HG02852 (cell line): ENCODE data around the gene TTC38.
A peak's percentile ranks its signal among the peaks of the same experiment; 100 is the strongest.
"Not testable (repeated sequence)": the region's sequence is repeated elsewhere in the genome, so short reads cannot be mapped to it uniquely, and the experiment has no call there.

Experiments
- ATAC-seq: cut with Tn5 transposase; IDR thresholded peaks from one replicate; pipeline ENCODE4 v1.9.1; 2021; ENCODE audit warnings: mild to moderate bottlenecking, moderate library complexity; ENCODE audit not compliant: unreplicated experiment

The TTC38 gene

DNA sequence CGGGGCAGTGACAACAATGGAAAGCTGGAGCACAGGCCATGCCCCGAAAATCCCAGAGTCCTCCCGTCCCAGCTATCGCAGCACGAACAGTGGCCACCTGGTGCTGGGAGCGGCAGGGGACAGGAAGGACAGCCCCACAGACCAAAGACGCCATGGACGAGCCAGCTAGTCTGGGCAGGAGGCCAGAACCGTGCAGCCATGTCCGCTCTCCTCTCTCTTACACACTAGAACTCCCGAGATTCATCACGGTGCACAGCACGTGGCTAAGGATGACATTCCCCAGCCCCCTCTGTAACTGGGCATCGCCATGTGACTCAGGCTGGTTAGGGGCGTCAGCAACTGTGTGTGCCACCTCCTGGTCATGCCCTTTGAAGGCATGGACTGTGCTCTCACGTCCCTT is 22.3 kb upstream of the TTC38 start:
- no peak for ATAC-seq

DNA sequence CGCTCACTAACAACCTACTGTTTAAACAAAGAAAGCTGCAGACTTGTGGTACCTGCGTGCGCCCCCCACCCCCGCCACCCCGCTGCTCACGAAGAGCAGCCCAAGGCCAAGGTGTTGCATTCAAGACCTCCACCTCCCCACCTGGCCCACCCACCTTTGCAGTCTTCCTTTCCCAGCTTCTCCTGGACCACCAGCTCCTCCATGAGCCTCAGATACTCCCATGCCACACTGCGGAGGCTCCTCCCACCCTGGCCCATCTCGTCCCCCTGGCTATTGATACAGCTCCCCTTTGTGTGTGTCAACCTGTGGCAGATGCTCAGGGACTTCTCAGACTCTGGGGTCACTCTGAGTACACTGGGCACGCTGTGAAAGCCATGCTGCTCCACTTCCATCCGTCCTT is 21.6 kb upstream of the TTC38 start:
- ATAC-seq = no peak

DNA sequence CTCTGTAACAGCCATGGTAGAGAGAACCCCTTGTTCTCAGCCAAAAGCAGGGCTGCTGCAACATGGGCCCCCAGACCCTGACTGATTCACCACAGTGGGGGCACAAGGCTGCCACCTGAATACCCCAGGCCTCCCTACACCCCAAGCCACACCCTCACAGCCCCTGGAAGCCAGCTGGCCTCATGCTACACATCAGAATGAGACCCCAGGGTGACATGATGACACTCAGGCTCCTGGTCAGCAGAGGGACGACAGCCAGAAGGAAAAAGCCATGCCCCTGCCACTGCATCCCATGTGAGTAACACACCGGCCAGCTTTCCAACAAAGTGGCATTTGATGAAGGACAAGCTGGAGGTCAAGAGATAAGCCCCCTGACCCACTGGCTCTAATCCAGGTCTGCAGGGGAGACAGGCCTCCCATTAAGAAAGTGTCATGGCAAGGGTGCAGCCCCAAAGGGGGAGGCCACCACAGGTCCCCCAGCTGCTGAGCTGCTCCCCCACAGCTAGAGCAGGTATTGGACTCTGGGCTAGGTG is 20.3 kb upstream of the TTC38 start:
- no peak for ATAC-seq

DNA sequence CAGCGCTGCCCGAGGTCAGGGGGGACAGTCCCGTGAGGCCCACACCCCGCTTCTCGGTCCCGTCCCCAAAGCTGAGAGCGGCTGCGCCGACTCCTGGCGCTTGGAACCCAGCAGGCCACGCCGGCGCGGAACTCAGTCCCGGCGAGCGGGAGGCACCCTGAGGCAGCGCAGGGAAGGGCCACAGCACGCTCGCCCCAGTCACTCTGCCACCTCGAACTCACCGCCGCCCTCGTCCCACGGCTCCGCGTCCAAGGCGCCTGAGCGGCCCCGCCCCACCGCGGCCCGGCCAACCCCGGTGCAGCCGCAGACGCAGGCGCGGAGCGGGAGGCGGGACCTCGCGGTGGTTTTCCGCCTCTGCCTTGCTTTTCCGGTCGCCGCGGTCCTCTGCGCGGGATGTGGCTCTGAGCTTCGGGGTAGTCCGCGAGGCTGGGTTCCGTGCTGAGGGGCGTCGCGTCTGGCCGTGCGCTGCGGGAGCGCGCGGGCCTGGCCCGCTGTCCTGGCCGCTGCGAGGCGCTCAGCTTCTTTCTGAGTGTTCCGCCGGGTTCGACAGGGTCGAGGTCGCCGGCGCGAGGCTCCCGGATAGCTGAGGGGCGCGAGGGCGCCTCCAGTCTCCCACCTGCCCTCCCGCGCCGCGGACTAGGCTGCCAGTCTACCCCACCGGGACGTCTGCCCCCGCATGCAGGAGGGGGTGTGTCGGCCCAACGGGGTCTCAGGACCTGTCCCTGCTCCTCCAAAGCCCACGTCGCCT is 17.6 kb upstream of the TTC38 start, which contains the start of gene CDPF1:
CDPF1 (minus strand) TSS at position 259 of the 748 bp plus-strand sequence. CDS start 2,009 bp downstream, outside the sequence.
- ATAC-seq = peak; percentile 83

DNA sequence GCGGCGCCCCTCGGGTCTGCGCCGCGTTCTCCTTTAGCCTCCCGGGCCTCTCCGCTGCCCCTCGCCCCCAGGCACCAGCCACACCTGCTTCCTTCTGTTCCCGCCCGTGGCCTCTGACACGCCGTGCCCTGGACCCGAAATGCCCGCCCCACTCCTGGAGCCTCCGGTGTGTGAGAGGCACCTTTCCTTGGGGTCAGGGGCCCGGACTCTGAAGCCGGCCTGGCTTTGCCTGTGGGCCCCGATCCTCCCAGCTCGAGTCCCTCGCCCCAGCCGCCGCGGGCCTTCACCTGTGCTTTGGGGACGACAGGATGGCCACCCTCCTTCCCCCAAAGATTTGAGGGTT is 17.1 kb upstream of the TTC38 start:
- ATAC-seq = peak; percentile 9

DNA sequence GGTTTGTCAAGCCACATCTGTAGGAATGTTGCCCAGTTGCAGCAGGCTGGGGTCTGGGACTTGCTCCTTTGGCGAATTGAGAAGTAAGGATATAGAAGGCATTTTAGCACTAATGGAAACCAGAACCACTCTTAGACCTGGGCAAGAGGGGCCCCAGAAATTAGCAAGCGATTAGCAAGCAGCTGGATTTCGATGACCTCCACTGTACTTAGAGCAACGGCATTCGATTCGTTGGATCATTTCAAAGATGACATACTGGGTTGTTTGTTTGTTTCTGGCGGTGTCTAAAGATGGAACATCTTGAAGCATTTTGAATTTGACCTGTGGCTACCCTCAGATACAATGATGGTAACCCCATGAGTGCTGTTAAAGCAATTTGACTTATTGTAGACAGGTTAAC is 16.5 kb upstream of the TTC38 start:
- ATAC-seq = no peak

DNA sequence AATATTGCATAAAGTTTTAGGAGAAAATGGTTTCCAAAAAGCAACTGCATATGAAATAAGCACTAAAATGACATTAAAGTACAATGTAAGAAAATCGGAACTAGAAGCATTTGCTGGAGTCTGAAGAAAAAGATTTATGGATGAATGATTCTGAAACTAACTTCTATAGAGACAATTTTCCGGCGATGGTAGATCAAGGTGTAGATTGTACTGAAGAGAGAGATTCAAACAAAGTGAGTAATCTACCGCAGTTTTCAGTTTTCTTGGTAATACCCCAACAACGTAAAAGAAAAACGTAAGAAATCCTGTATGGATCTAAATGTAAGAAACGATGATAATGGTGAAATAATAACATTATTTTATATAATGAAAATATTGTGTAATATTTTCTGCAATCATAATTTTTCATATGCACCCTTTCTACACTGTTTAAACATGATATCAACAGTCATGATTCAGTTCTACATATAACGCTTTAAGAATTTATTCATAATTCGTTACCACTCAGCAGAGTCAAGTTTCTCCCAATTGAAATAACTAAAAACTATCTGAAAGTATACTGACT is 15.9 kb upstream of the TTC38 start:
- no peak for ATAC-seq

DNA sequence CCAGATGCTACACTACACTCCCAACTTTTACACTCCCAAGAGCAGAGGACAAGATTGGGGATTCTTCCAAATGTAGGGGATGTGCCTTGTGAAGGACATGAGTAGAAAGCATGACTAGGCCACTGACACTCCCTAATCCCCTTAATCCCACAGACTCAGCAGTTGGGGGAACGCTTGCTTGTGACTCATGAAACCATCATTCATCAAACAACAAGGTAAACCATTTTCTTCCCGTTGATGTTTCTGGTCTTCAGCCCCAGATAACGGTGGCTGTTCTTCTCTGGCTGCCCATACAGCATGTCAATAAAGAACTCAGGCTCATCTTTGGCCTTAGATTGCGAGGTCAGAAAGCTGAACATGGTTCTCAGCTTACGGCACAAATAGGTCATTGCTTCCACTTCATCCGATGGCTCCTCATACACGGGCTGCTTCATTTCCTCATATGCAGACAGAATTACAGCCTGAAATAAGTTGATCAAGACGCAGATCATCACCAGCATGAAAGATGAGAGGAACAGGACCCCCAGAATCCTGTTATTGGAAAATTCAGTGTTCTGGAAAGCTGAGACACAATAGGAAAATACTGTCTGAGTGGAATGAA is 11.3 kb upstream of the TTC38 start:
- no peak for ATAC-seq

DNA sequence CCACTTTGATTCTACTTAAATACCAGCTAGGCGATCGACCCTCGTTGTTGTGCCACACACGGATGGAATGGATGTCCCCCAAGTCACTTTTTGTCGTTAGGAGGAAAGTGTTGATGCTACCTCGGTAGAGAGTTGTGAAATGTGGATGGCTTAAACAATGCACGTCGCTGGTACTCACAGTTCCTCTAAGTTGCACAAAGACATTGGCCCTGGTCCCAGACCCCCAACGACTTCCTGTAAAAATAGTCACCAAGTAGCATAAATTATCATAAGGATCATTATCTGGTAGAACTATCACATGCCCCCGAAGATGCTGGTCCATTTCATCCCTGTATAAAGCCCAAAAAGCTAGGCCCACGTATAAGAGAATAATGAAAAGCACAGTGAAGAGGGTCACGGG is 8.4 kb upstream of the TTC38 start:
- no peak for ATAC-seq

DNA sequence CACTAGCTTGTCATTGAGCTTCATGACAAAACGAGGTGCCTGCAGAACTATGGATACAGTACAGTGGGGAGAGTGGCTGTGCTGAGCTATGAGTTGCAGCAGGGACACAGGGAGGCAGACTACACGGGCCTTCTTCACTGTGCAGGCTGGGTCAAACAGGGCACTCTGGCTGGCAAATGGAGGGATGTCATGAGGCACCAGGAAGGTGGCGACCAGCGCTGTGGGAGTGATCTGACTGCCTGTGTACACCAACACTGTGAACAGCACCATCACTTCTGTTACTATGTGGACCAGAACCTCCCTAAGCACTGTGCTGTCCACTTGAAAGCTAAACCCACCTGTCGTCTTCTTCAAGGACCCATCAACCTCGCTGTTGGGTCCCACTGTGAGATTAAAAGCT is 7.8 kb upstream of the TTC38 start:
- no peak for ATAC-seq

DNA sequence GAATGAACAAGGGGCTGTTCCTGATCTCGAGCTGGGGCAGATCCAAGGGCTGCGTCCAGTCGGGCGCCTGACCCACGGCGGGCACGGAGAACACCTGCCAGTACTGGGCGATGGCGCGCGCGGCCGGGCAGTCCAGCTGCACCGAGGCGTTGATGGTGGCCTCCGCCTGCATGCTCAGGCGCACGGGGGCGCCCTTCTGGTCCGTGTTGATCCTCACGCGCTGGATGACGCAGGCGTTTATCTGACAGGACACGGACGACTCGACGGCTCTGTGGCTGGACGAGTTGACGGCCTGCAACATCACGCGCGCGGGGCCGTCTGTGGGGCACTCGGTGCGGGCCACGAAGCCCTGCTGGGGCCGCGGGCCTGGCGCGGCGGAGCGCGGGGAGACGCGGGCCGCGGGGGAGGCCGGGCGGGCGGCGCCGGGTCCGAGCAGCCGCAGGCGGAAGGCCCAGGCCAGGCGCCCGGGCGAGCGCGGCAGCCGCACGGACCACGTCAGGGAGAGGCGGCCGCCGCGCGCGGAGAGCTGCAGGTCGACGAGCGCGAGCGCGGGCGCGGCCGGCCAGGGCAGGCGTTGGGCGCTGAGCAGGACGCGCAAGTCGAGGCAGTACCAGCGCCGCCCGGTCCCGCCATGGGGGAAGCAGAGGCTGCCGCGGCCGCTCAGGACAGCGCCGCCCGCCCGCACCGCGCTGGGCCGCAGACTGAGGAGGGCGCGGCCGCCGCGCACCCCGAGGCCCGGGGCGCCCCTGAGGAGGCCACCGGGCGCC is 5.2 kb upstream of the TTC38 start:
- no peak for ATAC-seq

DNA sequence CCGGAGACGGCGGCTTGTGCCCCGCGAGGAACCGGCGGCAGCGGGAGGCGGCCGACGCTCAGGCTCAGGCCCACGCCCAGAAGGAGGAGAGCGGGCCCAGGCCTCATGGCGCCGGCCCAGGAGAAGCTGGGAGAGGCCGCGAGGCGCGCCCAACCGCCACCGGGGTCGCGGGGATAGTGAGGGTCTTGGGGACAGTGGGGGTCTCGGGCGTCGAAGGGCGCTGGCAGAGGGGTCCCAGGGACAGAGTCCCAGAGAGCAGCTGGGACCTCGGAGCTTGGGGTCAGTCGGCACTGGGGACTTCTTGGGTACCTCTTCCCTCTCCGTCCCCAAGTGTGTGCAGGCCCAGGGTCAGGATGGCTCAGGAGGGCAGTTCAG is 4.6 kb upstream of the TTC38 start, which contains the start of gene PKDREJ:
PKDREJ (minus strand) TSS at position 128 of the 375 bp plus-strand sequence; CDS start at position 107, 21 bp downstream.
- no peak for ATAC-seq

DNA sequence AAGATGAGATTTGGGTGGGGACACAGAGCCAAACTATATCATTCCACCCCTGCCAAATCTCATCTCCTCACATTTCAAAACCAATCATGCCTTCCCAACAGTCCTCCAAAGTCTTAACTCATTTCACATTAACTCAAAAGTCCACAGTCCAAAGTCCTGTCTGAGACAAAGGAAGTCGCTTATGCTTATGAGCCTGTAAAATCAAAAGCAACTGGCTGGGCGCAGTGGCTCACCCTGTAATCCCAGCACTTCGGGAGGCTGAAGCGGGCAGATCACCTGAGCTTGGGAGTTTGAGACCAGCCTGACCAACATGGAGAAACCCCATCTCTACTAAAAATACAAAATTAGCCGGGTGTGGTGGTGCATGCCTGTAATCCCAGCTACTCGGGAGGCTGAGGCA is 3.3 kb upstream of the TTC38 start:
- ATAC-seq = not testable (repeated sequence)

DNA sequence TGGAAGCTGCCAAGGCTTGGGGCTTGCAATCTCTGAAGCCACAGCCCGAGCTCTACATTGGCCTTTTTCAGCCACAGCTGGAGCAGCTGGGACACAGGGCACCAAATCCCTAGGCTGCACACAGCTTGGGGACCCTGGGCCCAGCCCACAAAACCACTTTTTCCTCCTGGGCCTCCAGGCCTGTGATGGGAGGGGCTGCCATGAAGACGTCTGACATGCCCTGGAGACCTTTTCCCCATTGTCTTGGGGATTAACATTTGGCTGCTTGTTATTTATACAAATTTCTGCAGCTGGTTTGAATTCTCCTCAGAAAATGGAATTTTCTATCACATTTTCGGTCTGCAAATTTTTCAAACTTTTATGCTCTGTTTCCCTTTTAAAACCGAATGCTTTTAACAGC is 2.2 kb upstream of the TTC38 start:
- not testable (repeated sequence) for ATAC-seq

DNA sequence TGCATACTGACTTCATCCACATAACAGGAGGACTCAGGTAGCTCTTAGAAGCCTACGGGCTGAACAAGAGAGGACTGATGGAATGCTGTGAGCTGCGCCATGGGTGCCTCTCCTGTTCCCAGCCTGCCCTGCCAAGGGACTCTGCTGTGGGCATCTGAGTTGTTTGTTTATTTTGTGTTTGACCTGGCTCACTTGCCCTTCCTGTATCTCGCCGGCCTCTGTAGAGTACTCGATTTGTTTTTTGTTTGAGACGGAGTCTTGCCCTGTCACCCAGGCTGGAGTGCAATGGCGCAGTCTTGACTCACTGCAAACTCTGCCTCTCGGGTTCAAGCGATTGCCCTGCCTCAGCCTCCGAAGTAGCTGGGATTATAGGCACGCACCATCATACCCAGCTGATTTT is 1.8 kb downstream of the TTC38 start:
- no peak for ATAC-seq

DNA sequence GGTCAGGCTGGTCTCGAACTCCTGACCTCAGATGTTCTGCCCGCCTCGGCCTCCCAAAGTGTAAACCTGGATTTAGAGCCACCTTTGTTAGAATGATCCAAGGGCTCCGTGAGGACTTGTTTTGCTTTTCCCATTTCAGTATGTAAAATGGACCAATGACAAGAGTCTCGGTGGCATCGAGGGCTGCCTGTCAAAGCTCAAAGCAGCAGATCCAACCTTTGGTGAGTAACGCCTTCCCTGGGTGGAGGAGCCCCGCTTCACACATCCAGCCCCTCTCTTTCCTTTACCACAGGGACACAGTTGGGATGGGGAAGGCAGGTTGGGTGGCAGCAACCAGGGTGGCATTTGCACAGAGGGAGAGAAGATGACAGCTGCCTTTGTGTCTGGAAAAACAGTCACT is 4.4 kb downstream of the TTC38 start:
- ATAC-seq = no peak

DNA sequence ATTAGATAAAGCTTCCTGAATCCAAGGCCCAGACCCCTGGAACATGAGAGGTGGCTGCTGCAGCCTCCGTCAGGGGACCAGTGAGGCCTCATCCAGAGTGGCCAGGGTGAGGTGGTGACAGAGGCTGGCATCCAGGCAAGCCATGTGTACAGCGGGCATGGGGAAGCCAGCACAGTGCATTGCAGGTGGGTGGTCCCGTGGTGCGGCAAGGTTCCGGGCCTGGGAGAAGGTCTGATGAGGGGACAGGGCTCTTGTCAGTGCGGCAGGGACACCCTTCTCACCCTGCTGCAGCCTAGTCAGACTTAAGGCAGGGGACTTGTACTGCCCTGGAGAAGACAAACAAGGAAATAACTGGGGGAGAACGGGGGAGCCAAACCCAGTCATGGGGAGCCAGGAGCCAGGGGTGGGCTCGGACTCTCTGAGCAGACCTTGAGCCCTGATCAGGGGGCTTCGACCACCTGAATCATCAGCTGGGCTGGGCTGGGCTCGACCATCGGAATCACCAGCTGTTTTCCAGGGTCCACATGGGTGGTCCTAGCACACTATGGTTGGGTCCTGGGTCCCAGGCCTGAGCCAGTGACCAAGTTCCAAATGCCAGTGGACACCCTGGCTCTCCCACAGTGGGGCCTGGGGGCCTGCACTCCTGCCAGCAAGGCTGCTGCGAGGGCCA is 5.1 kb downstream of the TTC38 start:
- ATAC-seq = no peak

DNA sequence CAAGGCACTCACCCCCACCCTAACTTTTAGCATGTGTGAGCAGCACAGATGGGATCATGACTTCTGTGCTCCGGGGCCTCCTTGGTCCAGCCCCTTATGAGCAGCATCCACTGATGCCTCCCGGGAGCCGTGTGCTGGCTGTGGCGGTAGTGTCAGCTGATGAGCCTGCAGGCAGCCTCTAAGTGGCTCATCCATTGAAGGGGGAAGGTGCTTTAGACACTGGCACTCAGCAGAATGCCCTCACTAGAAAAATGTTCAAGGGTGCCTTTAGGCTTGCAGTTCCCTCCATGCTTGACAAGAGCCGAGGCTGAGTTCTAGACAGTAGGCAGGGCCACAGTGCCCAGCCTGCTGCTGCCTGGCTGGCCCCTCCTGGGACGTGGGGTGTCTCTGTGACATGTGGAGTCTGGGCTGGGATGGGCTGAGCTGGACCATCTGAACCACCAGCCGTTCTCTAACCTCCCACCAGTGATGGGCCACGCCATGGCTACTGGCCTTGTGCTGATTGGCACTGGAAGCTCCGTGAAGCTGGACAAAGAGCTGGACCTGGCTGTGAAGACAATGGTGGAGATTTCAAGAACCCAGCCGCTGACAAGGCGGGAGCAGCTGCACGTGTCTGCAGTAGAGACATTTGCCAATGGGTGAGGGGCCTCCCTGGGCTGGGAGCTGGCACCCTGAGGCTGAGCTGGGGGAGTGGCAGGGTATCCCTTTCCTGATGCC is 5.8 kb downstream of the TTC38 start:
- ATAC-seq = no peak

DNA sequence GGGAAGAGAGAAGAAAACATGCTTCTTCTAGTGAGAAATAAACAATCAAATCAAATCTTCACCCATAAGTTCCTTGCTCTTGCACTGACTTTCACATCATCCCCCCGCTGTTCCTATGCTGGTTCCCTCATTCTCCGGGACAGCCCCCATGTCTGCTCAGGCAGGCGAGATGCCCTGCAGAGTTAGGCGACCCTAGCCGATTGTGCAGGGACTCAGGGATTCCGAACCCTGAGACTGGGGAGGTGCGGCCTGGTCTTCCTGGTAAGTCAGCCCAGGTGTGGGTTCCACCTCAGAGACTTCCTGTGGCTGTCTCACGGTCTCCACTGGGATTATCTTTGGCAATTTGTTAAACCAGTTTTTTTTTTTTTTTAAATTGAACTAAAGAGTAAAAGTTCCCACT is 6.6 kb downstream of the TTC38 start:
- ATAC-seq = no peak

DNA sequence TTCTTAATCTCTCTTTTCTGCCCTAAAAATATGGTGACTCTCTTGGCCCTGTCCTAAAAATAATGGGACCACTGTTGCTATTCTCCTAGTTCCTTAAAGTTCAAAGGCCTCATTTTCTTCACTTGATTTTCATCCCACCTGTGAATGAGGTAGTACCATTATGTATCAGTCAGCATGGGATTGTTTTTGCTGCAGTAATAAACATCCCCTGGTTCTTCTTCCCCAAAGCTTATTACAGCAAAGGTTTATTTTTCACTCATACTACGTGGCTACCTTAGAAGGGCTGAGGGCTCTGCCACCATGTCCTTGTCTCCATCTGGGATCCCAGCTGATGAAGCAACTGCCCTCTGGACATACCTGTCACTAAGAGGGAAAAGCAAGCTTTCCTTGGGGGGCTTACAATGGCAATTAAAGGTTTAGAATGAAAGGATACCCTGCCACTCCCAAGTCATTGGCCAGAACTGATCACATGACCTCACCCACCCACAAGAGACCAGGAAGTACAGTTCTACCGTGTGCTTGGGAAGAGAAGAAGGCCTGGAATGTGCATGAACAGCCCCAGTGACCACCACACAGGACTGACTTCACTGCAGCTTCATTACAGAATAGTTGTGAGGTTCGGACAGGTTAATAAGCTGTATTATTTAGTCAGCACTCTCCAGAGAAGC is 7.8 kb downstream of the TTC38 start:
- ATAC-seq = no peak
